Measurements from ENCODE around the gene ZNF90.

Gene ZNF90

DNA sequence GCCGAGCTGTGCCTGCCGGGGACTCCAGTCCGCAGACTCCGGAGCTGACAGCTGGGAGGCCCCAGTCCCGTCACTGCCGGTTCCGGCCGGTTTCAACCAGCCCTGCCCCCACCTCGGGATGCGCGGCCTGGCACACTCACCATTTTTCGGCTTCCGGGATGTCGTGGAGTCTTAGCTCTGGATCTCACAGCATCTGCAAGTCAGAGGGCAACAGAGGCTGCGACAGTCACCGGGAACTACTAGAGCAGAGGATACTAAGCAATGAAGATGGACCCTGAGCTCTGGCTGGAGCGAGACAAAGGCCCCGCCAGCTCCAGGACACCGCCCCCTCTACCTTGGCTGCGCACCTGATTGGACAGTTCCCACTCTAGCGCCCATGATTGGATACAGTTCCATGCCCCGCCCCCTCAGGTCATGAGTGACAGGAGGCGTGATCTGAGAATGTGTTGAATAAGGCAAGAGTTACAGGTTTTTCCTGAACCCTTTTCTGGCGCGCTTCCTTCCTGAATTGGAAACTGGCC lies 38.5 kb upstream of the ZNF90 start, which contains the start of gene ZNF682 (continued):
- TF ChIP-seq ZNF692 (tag by site-specific recombination; IDR thresholded peaks at IDR 0.05) = no peak
- TF ChIP-seq, protein P1, sequence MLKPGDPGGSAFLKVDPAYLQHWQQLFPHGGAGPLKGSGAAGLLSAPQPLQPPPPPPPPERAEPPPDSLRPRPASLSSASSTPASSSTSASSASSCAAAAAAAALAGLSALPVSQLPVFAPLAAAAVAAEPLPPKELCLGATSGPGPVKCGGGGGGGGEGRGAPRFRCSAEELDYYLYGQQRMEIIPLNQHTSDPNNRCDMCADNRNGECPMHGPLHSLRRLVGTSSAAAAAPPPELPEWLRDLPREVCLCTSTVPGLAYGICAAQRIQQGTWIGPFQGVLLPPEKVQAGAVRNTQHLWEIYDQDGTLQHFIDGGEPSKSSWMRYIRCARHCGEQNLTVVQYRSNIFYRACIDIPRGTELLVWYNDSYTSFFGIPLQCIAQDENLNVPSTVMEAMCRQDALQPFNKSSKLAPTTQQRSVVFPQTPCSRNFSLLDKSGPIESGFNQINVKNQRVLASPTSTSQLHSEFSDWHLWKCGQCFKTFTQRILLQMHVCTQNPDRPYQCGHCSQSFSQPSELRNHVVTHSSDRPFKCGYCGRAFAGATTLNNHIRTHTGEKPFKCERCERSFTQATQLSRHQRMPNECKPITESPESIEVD (tag by site-specific recombination; IDR thresholded peaks at IDR 0.05) = no peak
- no peak for TF ChIP-seq ZFP37 (tag by site-specific recombination; IDR thresholded peaks at IDR 0.05)
- TF ChIP-seq ZNF140 (tag by site-specific recombination; IDR thresholded peaks at IDR 0.05) = no peak
- peak; percentile 33; the same call in 1 of the 2 replicates for TF ChIP-seq ZBTB6 (tag by site-specific recombination; IDR thresholded peaks at IDR 0.05)
- TF ChIP-seq, protein P2, sequence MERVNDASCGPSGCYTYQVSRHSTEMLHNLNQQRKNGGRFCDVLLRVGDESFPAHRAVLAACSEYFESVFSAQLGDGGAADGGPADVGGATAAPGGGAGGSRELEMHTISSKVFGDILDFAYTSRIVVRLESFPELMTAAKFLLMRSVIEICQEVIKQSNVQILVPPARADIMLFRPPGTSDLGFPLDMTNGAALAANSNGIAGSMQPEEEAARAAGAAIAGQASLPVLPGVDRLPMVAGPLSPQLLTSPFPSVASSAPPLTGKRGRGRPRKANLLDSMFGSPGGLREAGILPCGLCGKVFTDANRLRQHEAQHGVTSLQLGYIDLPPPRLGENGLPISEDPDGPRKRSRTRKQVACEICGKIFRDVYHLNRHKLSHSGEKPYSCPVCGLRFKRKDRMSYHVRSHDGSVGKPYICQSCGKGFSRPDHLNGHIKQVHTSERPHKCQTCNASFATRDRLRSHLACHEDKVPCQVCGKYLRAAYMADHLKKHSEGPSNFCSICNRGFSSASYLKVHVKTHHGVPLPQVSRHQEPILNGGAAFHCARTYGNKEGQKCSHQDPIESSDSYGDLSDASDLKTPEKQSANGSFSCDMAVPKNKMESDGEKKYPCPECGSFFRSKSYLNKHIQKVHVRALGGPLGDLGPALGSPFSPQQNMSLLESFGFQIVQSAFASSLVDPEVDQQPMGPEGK (tag by site-specific recombination; IDR thresholded peaks at IDR 0.05) = 0 out of 2 replicates have a peak, but pooled peaks have one; percentile 21
- no peak for TF ChIP-seq EGR2 (tag by site-specific recombination; IDR thresholded peaks at IDR 0.05; ENCODE audit: low read depth)
- TF ChIP-seq ZNF324 (tag by site-specific recombination; IDR thresholded peaks at IDR 0.05) = no peak
- TF ChIP-seq ZFP69B (tag by site-specific recombination; IDR thresholded peaks at IDR 0.05) = no peak
- no peak for TF ChIP-seq ZNF768 (tag by site-specific recombination; IDR thresholded peaks at IDR 0.05)
- TF ChIP-seq REPIN1 (tag by site-specific recombination; IDR thresholded peaks at IDR 0.05; ENCODE audit: low read depth) = no peak
- TF ChIP-seq ZSCAN23 (tag by site-specific recombination; IDR thresholded peaks at IDR 0.05) = no peak
- TF ChIP-seq ZNF777 (tag by site-specific recombination; IDR thresholded peaks at IDR 0.05; ENCODE audit: borderline replicate concordance) = no peak
- TF ChIP-seq, protein P3, sequence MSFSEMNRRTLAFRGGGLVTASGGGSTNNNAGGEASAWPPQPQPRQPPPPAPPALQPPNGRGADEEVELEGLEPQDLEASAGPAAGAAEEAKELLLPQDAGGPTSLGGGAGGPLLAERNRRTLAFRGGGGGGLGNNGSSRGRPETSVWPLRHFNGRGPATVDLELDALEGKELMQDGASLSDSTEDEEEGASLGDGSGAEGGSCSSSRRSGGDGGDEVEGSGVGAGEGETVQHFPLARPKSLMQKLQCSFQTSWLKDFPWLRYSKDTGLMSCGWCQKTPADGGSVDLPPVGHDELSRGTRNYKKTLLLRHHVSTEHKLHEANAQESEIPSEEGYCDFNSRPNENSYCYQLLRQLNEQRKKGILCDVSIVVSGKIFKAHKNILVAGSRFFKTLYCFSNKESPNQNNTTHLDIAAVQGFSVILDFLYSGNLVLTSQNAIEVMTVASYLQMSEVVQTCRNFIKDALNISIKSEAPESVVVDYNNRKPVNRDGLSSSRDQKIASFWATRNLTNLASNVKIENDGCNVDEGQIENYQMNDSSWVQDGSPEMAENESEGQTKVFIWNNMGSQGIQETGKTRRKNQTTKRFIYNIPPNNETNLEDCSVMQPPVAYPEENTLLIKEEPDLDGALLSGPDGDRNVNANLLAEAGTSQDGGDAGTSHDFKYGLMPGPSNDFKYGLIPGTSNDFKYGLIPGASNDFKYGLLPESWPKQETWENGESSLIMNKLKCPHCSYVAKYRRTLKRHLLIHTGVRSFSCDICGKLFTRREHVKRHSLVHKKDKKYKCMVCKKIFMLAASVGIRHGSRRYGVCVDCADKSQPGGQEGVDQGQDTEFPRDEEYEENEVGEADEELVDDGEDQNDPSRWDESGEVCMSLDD (tag by site-specific recombination; IDR thresholded peaks at IDR 0.05) = no peak
- no peak for TF ChIP-seq ZNF280C (tag by site-specific recombination; IDR thresholded peaks at IDR 0.05)
- TF ChIP-seq ZNF621 (tag by site-specific recombination; IDR thresholded peaks at IDR 0.05) = no peak
- no peak for TF ChIP-seq ZNF211 (tag by site-specific recombination; IDR thresholded peaks at IDR 0.05; ENCODE audit: low read depth)
- TF ChIP-seq GLIS2 (tag by site-specific recombination; IDR thresholded peaks at IDR 0.05) = no peak
- no peak for TF ChIP-seq ZNF2 (tag by site-specific recombination; IDR thresholded peaks at IDR 0.05)

Measured in HEK293 (cell line).